A673 (cell line): ENCODE data around the gene TMEM132C.

Experiments
- CTCF ChIP-seq: fragments of 300-800, 200-600 bp; sonication (generic); conservative IDR thresholded peaks from 2 replicates; pipeline ENCODE4 v1.5.1; 2017; ENCODE audit warnings: low read depth, mild to moderate bottlenecking, antibody characterized with exemption, low read length, moderate library complexity, mixed read lengths
- EZH2 ChIP-seq: fragments of 200-600 bp; sonication (generic); IDR thresholded peaks from 2 replicates; pipeline ENCODE4 v1.6.1; 2017; ENCODE audit warnings: borderline replicate concordance, low read depth, mild to moderate bottlenecking, mixed read lengths, antibody characterized with exemption, low read length; ENCODE audit not compliant: poor library complexity, severe bottlenecking

GRCh38 chr12:128240745-128241144, 26.2 kb upstream of the TMEM132C start:
- no peak for TF ChIP-seq CTCF
- TF ChIP-seq EZH2, result no peak
